ENCODE measurements around the gene NUP93.

DNA sequence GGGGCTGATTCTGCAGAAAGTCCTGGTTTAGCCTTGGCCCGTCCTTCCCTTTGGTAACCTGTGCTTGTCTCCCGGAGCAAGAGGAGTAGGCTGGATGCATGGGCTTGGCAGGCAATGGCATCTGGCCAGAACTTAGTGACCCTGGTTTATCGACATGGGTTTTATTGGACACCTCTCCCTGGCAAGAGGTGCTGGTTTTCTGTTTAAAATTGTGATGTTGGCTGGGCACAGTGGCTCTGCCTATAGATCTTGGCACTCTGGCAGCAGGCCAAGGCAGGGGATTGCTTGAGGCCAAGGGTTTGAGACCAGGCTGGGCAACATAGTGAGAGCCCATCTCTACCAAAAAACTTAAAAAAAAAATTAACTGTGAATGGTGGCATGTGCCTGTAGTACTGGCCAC lies 166.3 kb downstream of the NUP93 start:
- TF ChIP-seq SP1 (IDR thresholded peaks at IDR 0.05), result no peak
- no peak for TF ChIP-seq NFRKB (IDR thresholded peaks at IDR 0.05)
- TF ChIP-seq HDGF (IDR thresholded peaks at IDR 0.05; ENCODE audit: borderline replicate concordance), result no peak
- no peak for TF ChIP-seq LEF1 (IDR thresholded peaks at IDR 0.05; ENCODE audit: borderline replicate concordance)
- TF ChIP-seq CTBP1 (IDR thresholded peaks at IDR 0.05; ENCODE audit: borderline replicate concordance), result no peak
- TF ChIP-seq BHLHE40 (IDR thresholded peaks at IDR 0.05; ENCODE audit: borderline replicate concordance), result no peak
- no peak for TF ChIP-seq TARDBP (IDR thresholded peaks at IDR 0.05)
- no peak for TF ChIP-seq ZNF384 (IDR thresholded peaks at IDR 0.05)
- TF ChIP-seq FOXK2 (IDR thresholded peaks at IDR 0.05), result no peak
- no peak for TF ChIP-seq FOXM1 (IDR thresholded peaks at IDR 0.05; ENCODE audit: borderline replicate concordance)
- TF ChIP-seq ARNT (IDR thresholded peaks at IDR 0.05), result no peak

Data from HEK293T (cell line).